ENCODE results near the gene ZFY. TPM values are rescaled to one million over a fixed set of nuclear protein-coding genes. Genes with fewer than 3 reads are reported as not detected.
A peak's percentile ranks its signal among the peaks of the same experiment; 100 is the strongest.

ZFY gene
- total and polyA plus RNA-seq, 2 of the 13 experiments (the other 11 are each of a cell fraction or from before 2014, with no cell fraction given), result 3.3 to 17.1 TPM

GRCh38 chrY:2934861-2935715 lies at the start of gene ZFY (continued):
- no peak for TF ChIP-seq SYNCRIP (IDR thresholded peaks at IDR 0.05; ENCODE audit: insufficient read depth, low read depth, low read length)
- TF ChIP-seq ZNF547 (CRISPR knock-in tag; IDR thresholded peaks at IDR 0.05), result 0 out of 2 replicates have a peak, but pooled peaks have one; percentile 79
- peak; percentile 19; the same call in 1 of the 2 replicates for TF ChIP-seq ZNF12 (CRISPR knock-in tag; IDR thresholded peaks at IDR 0.05)
- TF ChIP-seq SALL2 (CRISPR knock-in tag; IDR thresholded peaks at IDR 0.05), result no peak
- no peak for TF ChIP-seq ZBTB42 (CRISPR knock-in tag; IDR thresholded peaks at IDR 0.05)
- TF ChIP-seq ZNF644 (CRISPR knock-in tag; IDR thresholded peaks at IDR 0.05; ENCODE audit: low read depth), result no peak
- no peak for TF ChIP-seq CREB1 (IDR thresholded peaks at IDR 0.05)
- no peak for TF ChIP-seq CREB1 (CRISPR knock-in tag; IDR thresholded peaks at IDR 0.05)

GRCh38 chrY:2885880-2886279 lies 49.3 kb upstream of the ZFY start:
- no peak for FAIRE-seq
- no peaks in the 10 kb centered on the region for H3K36me3 ChIP-seq (replicated peaks in 1 of 2; ENCODE audit: control insufficient read depth in 1 of 2, insufficient read depth in 2 of 2, low read length in 2 of 2)
- CTCF ChIA-PET (ENCODE audit: low intra/inter-chr PET ratio, low total read pairs), result no interaction called here

More at GRCh38 chrY:2885880-2886279, 49.3 kb upstream of the ZFY start:
- Histone ChIP-seq H3K79me2 (ENCODE audit: insufficient read depth, low read length) (no peaks in the 10 kb centered on the region), H3K4me1 (ENCODE audit: insufficient read depth, low read length) (peaks cover 32% of the 10 kb centered on the region), H4K20me1 (ENCODE audit: insufficient read depth, low read length) (no peaks in the 10 kb centered on the region), H2AFZ (ENCODE audit: low read length) (no peak overlapping the region), H3K4me3 (replicated peaks in 1 of 3; ENCODE audit: insufficient read depth in 1 of 3, low read depth in 2 of 3, low read length in 3 of 3) (no peak overlapping the region), H3K27me3 (ENCODE audit: control insufficient read depth in 1 of 2, insufficient read depth in 2 of 2, low read length in 2 of 2) (no peaks in the 10 kb centered on the region), H3K9me3 (ENCODE audit: low read length) (no peaks in the 10 kb centered on the region), H3K27ac (ENCODE audit: extremely low read length, insufficient read depth, low read length) (no peak overlapping the region), H3K9ac (ENCODE audit: insufficient read depth, low read depth, low read length) (no peak overlapping the region), H3K4me2 (ENCODE audit: low read depth, low read length) (peak overlapping the region; percentile 61)
- in situ Hi-C loops (cut with HindIII; ENCODE audit: extremely low pct_ligation_motif_present, low pct_unique_long_range_greater_than_20kb) (no loop called here), intact Hi-C loops (cut with micrococcal nuclease; ENCODE audit: unreplicated experiment) (no loop called here)
- DNase-seq (ENCODE audit: low spot score) (no peak), ATAC-seq (peak; percentile 70)
- 17% methylated on average over 2 of the region's 3 CpGs for WGBS (ENCODE audit: low lambda C conversion rate)
- POLR2A ChIA-PET, result no interaction called here
- TF ChIP-seq ZNF225 (CRISPR knock-in tag; IDR thresholded peaks at IDR 0.05) (no peak), FOXA3 (CRISPR knock-in tag; IDR thresholded peaks at IDR 0.05) (peak; percentile 59; the same call in 1 of the 2 replicates)
- BruUV-seq (replicated peaks), result no TSS peak

Measured in HepG2 (cell line).